ENCODE results near the gene TNK2. TPM values are rescaled to one million over a fixed set of nuclear protein-coding genes. Genes with fewer than 3 reads are reported as not detected.

TNK2 gene
- total RNA-seq, 2 experiments from 2014 or later: 43.6 to 92.1 TPM

DNA sequence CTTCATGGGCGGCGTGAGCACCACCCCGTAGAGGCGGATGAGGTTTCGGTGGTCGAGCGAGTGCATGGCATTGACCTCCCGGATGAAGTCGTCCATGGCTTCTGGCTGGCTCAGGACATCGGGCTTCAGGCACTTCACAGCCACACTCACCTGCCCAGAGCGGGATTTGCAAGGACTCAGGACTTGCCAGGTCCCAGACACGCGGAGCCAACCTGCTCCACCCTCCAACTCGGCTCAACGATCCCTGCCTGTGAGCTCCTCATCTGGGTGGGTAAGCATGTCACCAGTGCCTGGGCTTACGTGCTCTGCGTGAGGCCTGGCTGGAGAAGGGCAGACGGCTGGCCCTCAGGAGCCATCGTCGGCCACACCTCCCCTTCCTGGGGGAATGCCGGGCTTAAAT lies 25.2 kb downstream of the TNK2 start:
- ChIA-PET POLR2A (interaction anchor here (1.5 kb wide), 1 partner anchor 11 kb away, joined by 3 read pairs; no protein-coding TSS in a partner anchor), CTCF (ENCODE audit: unreplicated experiment) (no interaction called here)
- intact Hi-C loops (cut with micrococcal nuclease; ENCODE audit: unreplicated experiment): no loop called here
- no peak overlapping the region for H3K4me2 ChIP-seq (ENCODE audit: low read length)
- no peak for TF ChIP-seq EZH2phosphoT487 (IDR thresholded peaks at IDR 0.05; ENCODE audit: borderline replicate concordance, low read depth, low read length)
- TF ChIP-seq, protein P1, sequence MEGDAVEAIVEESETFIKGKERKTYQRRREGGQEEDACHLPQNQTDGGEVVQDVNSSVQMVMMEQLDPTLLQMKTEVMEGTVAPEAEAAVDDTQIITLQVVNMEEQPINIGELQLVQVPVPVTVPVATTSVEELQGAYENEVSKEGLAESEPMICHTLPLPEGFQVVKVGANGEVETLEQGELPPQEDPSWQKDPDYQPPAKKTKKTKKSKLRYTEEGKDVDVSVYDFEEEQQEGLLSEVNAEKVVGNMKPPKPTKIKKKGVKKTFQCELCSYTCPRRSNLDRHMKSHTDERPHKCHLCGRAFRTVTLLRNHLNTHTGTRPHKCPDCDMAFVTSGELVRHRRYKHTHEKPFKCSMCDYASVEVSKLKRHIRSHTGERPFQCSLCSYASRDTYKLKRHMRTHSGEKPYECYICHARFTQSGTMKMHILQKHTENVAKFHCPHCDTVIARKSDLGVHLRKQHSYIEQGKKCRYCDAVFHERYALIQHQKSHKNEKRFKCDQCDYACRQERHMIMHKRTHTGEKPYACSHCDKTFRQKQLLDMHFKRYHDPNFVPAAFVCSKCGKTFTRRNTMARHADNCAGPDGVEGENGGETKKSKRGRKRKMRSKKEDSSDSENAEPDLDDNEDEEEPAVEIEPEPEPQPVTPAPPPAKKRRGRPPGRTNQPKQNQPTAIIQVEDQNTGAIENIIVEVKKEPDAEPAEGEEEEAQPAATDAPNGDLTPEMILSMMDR (conservative IDR thresholded peaks at IDR 0.05; ENCODE audit: low read length): no peak
- no peak for DNase-seq (ENCODE audit: low spot score)
- no peaks in the 10 kb centered on the region for H4K20me1 ChIP-seq (ENCODE audit: insufficient read depth, low read length)
- H2AFZ ChIP-seq (ENCODE audit: low read length): no peak overlapping the region
- H3K27ac ChIP-seq (ENCODE audit: low read depth, low read length, poor library complexity, severe bottlenecking): no peak overlapping the region
- H3K9me2 ChIP-seq (ENCODE audit: insufficient read depth, low read length): no peaks in the 10 kb centered on the region
- no TSS peak for BruUV-seq (replicated peaks)
- no peaks in the 10 kb centered on the region for H3K4me1 ChIP-seq (ENCODE audit: insufficient read depth, low read length, poor library complexity, severe bottlenecking)
- peaks cover 15% of the 10 kb centered on the region for H3K36me3 ChIP-seq (ENCODE audit: insufficient read depth, low read length)
- H3K79me2 ChIP-seq (ENCODE audit: insufficient read depth, low read depth, low read length): no peaks in the 10 kb centered on the region
- no peak overlapping the region for H3K4me3 ChIP-seq (ENCODE audit: low read depth, low read length, poor library complexity, severe bottlenecking)
- H3K9me3 ChIP-seq (ENCODE audit: low read length): no peaks in the 10 kb centered on the region

DNA sequence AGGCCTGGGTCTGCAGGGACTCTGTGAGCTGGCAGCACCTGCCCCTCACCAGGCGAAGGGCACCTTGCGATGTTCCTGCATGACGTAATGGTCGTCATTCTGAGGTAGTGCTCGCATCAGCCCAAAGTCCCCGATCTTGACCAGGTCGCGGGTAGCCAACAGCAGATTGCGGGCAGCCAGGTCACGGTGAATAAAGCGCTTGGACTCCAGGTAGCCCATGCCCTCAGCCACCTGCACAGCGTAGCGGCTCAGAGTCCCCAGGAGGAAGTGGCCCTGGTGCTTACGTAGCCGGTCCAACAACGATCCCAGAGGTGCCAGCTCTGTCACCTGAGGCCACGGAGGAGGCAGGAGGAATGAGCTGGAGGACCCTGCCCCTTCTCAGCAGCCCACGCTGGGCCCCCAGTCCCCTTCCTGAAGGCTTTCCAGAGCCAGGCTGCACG lies 26.3 kb downstream of the TNK2 start:
- ChIA-PET CTCF (ENCODE audit: unreplicated experiment) (no interaction called here), POLR2A (no interaction called here)
- H3K79me2 ChIP-seq (ENCODE audit: insufficient read depth, low read depth, low read length): no peaks in the 10 kb centered on the region
- no peaks in the 10 kb centered on the region for H3K4me1 ChIP-seq (ENCODE audit: insufficient read depth, low read length, poor library complexity, severe bottlenecking)
- H2AFZ ChIP-seq (ENCODE audit: low read length): no peak overlapping the region
- no peaks in the 10 kb centered on the region for H4K20me1 ChIP-seq (ENCODE audit: insufficient read depth, low read length)
- no peak for DNase-seq (ENCODE audit: low spot score)
- TF ChIP-seq, protein P1 (conservative IDR thresholded peaks at IDR 0.05; ENCODE audit: low read length): no peak
- no peak for TF ChIP-seq EZH2phosphoT487 (IDR thresholded peaks at IDR 0.05; ENCODE audit: borderline replicate concordance, low read depth, low read length)
- H3K9me2 ChIP-seq (ENCODE audit: insufficient read depth, low read length): no peaks in the 10 kb centered on the region
- no peaks in the 10 kb centered on the region for H3K9me3 ChIP-seq (ENCODE audit: low read length)
- no TSS peak for BruUV-seq (replicated peaks)
- H3K4me3 ChIP-seq (ENCODE audit: low read depth, low read length, poor library complexity, severe bottlenecking): no peak overlapping the region
- H3K4me2 ChIP-seq (ENCODE audit: low read length): no peak overlapping the region
- peaks cover 17% of the 10 kb centered on the region for H3K36me3 ChIP-seq (ENCODE audit: insufficient read depth, low read length)
- H3K27ac ChIP-seq (ENCODE audit: low read depth, low read length, poor library complexity, severe bottlenecking): no peak overlapping the region
- intact Hi-C loops (cut with micrococcal nuclease; ENCODE audit: unreplicated experiment): no loop called here

DNA sequence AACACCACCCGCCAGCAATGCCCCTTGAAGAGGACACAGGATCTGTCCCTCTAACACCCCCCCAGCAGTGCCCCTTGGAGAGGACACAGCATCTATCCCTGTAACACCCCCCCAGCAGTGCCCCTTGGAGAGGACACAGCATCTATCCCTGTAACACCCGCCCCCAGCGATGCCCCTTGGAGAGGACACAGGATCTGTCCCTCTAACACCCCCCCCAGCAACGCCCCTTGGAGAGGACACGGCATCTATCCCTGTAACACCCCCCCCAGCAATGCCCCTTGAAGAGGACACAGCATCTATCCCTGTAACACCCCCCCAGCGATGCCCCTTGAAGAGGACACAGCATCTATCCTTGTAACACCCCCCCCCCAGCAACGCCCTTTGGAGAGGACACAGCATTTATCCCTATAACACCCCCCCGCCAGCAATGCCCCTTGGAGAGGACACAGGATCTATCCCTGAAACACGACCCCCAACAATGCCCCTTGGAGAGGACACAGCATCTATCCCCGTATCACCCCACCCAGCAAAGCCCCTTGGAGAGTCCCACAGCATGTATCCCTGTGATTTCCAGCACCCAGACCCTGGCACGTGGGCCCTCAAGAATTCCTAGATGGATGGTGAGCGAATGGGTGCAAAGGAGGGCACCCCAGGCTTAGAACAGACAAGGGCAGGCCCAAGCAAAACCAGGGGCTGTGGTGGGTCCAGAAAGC lies 26.9 kb downstream of the TNK2 start:
- H3K27ac ChIP-seq (ENCODE audit: low read depth, low read length, poor library complexity, severe bottlenecking): no peak overlapping the region
- no peaks in the 10 kb centered on the region for H4K20me1 ChIP-seq (ENCODE audit: insufficient read depth, low read length)
- no peaks in the 10 kb centered on the region for H3K9me3 ChIP-seq (ENCODE audit: low read length)
- H3K36me3 ChIP-seq (ENCODE audit: insufficient read depth, low read length): peaks cover 17% of the 10 kb centered on the region
- intact Hi-C loops (cut with micrococcal nuclease; ENCODE audit: unreplicated experiment): no loop called here
- no peaks in the 10 kb centered on the region for H3K4me1 ChIP-seq (ENCODE audit: insufficient read depth, low read length, poor library complexity, severe bottlenecking)
- ChIA-PET CTCF (ENCODE audit: unreplicated experiment) (no interaction called here), POLR2A (no interaction called here)
- no peaks in the 10 kb centered on the region for H3K9me2 ChIP-seq (ENCODE audit: insufficient read depth, low read length)
- TF ChIP-seq, protein P1 (conservative IDR thresholded peaks at IDR 0.05; ENCODE audit: low read length): no peak
- no peak for TF ChIP-seq EZH2phosphoT487 (IDR thresholded peaks at IDR 0.05; ENCODE audit: borderline replicate concordance, low read depth, low read length)
- no peak for DNase-seq (ENCODE audit: low spot score)
- no peak overlapping the region for H3K4me3 ChIP-seq (ENCODE audit: low read depth, low read length, poor library complexity, severe bottlenecking)
- BruUV-seq (replicated peaks): no TSS peak
- no peak overlapping the region for H3K4me2 ChIP-seq (ENCODE audit: low read length)
- H3K79me2 ChIP-seq (ENCODE audit: insufficient read depth, low read depth, low read length): no peaks in the 10 kb centered on the region
- H2AFZ ChIP-seq (ENCODE audit: low read length): no peak overlapping the region

Measured in OCI-LY7 (cell line).